ENCODE results near the gene HK3. TPM values are rescaled to one million over a fixed set of nuclear protein-coding genes. Genes with fewer than 3 reads are reported as not detected.

The HK3 gene
- total RNA-seq, 1 experiment from 2014 or later = not detected

DNA sequence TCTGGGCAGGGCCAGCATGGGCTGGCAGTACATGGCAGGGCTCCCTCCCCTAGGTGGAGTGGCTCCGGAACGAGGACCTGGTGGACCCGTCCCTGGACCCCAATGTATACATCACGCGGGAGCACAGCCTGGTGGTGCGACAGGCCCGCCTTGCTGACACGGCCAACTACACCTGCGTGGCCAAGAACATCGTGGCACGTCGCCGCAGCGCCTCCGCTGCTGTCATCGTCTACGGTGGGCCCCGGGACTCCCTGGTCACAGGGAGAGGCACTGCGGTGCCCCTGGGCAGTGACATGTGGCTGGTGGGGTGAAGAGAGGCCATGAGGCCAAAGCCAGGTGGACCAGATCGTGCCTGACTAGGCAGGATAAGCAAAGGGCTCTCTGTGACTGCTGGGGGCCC, 30.4 kb downstream of the HK3 start:
- DNase-seq (no peak), ATAC-seq (no peak)
- no peak overlapping the region for H3K4me3 ChIP-seq (ENCODE audit: low read length)
- H3K27ac ChIP-seq (ENCODE audit: low read length) = no peak overlapping the region
- no peaks in the 10 kb centered on the region for H3K9me2 ChIP-seq (replicated peaks; ENCODE audit: low read length)
- intact Hi-C loops (cut with micrococcal nuclease) = no loop called here
- H3K4me1 ChIP-seq (ENCODE audit: insufficient read depth, low read length) = no peaks in the 10 kb centered on the region
- H3F3A ChIP-seq (ENCODE audit: low read length, unreplicated experiment) = no peaks in the 10 kb centered on the region
- H2AFZ ChIP-seq (ENCODE audit: low read length) = no peak overlapping the region
- no peaks in the 10 kb centered on the region for H3K36me3 ChIP-seq (ENCODE audit: low read depth, low read length)
- H3K4me2 ChIP-seq (ENCODE audit: low read length) = no peak overlapping the region
- H3K27me3 ChIP-seq (ENCODE audit: low read length) = peaks cover 14% of the 10 kb centered on the region
- no peaks in the 10 kb centered on the region for H4K20me1 ChIP-seq (ENCODE audit: low read length)
- POLR2A ChIA-PET (ENCODE audit: unreplicated experiment) = no interaction called here
- CTCF ChIA-PET = no interaction called here
- BruUV-seq (replicated peaks) = no TSS peak
- H3K9me3 ChIP-seq (ENCODE audit: low read length) = no peaks in the 10 kb centered on the region
- H3K79me2 ChIP-seq (ENCODE audit: low read length) = no peaks in the 10 kb centered on the region
- TF ChIP-seq, protein P1, sequence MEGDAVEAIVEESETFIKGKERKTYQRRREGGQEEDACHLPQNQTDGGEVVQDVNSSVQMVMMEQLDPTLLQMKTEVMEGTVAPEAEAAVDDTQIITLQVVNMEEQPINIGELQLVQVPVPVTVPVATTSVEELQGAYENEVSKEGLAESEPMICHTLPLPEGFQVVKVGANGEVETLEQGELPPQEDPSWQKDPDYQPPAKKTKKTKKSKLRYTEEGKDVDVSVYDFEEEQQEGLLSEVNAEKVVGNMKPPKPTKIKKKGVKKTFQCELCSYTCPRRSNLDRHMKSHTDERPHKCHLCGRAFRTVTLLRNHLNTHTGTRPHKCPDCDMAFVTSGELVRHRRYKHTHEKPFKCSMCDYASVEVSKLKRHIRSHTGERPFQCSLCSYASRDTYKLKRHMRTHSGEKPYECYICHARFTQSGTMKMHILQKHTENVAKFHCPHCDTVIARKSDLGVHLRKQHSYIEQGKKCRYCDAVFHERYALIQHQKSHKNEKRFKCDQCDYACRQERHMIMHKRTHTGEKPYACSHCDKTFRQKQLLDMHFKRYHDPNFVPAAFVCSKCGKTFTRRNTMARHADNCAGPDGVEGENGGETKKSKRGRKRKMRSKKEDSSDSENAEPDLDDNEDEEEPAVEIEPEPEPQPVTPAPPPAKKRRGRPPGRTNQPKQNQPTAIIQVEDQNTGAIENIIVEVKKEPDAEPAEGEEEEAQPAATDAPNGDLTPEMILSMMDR (conservative IDR thresholded peaks at IDR 0.05; ENCODE audit: low read depth, low read length) = no peak
- TF ChIP-seq EZH2 (IDR thresholded peaks at IDR 0.05; ENCODE audit: low read length, unreplicated experiment) (no peak), EZH2phosphoT487 (IDR thresholded peaks at IDR 0.05; ENCODE audit: borderline replicate concordance, low read length) (no peak)
- H3K9ac ChIP-seq (ENCODE audit: low read length) = no peak overlapping the region

DNA sequence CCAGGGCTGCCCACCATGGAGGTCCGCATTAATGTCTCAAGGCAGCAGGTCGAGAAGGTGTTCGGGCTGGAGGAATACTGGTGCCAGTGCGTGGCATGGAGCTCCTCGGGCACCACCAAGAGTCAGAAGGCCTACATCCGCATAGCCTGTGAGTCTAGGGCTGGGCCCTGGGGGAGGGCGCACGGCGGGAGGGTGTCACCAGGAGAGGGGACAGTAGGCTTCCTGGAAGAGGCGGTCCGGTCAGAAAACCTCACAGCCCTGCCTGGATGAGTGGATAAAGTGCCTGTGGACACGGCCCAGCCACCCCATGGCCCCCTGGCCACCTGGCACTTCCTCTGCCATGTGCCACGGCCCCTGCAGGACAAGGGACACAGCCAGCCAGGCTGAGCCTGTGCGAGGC, 31.0 kb downstream of the HK3 start:
- no peak overlapping the region for H3K9ac ChIP-seq (ENCODE audit: low read length)
- no peaks in the 10 kb centered on the region for H3K9me2 ChIP-seq (replicated peaks; ENCODE audit: low read length)
- no peak for DNase-seq
- no peak overlapping the region for H3K27ac ChIP-seq (ENCODE audit: low read length)
- no peak overlapping the region for H2AFZ ChIP-seq (ENCODE audit: low read length)
- no peaks in the 10 kb centered on the region for H3K9me3 ChIP-seq (ENCODE audit: low read length)
- POLR2A ChIA-PET (ENCODE audit: unreplicated experiment) = no interaction called here
- H3K4me2 ChIP-seq (ENCODE audit: low read length) = no peak overlapping the region
- no TSS peak for BruUV-seq (replicated peaks)
- H4K20me1 ChIP-seq (ENCODE audit: low read length) = no peaks in the 10 kb centered on the region
- H3K36me3 ChIP-seq (ENCODE audit: low read depth, low read length) = no peaks in the 10 kb centered on the region
- intact Hi-C loops (cut with micrococcal nuclease) = no loop called here
- CTCF ChIA-PET = no interaction called here
- H3K27me3 ChIP-seq (ENCODE audit: low read length) = peaks cover 13% of the 10 kb centered on the region
- no peaks in the 10 kb centered on the region for H3K79me2 ChIP-seq (ENCODE audit: low read length)
- H3F3A ChIP-seq (ENCODE audit: low read length, unreplicated experiment) = no peaks in the 10 kb centered on the region
- no peak for ATAC-seq
- H3K4me1 ChIP-seq (ENCODE audit: insufficient read depth, low read length) = no peaks in the 10 kb centered on the region
- H3K4me3 ChIP-seq (ENCODE audit: low read length) = no peak overlapping the region
- no peak for TF ChIP-seq EZH2phosphoT487 (IDR thresholded peaks at IDR 0.05; ENCODE audit: borderline replicate concordance, low read length)
- TF ChIP-seq EZH2 (IDR thresholded peaks at IDR 0.05; ENCODE audit: low read length, unreplicated experiment) = no peak
- TF ChIP-seq, protein P1 (conservative IDR thresholded peaks at IDR 0.05; ENCODE audit: low read depth, low read length) = no peak

DNA sequence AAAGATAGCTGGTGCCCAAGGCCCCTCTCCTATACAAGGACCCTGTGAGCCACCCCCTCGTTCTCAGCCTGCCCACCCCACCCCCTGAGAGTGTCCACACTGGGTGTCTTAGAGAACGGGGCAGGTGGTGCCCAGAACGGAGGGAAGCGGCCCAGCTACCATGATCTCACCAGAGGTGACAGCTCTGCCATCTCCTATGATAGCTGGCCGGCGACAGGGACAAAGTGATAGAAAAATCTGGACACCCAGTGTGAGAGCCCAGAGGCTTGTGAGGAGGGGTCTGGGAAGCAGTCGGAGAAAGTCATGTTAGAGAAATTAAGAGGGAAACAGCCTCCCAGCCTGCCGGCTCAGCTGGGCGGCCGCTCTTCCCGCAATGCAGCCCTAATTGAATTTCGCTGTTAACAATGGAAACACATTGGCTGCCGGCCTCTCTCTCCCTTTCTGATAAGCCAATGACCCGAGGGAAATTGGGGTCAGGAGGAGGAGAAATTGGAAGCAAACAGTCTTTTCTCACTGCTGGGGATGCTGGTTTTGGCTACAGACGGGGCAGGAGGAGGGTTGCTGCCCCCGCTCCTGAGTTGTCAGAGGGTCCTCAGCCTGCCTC, 32.3 kb downstream of the HK3 start:
- Histone ChIP-seq H3K9ac (ENCODE audit: low read length) (no peak overlapping the region), H3K9me3 (ENCODE audit: low read length) (no peaks in the 10 kb centered on the region), H2AFZ (ENCODE audit: low read length) (no peak overlapping the region), H3K4me3 (ENCODE audit: low read length) (no peak overlapping the region), H3K4me1 (ENCODE audit: insufficient read depth, low read length) (no peaks in the 10 kb centered on the region), H3K27ac (ENCODE audit: low read length) (no peak overlapping the region), H3K27me3 (ENCODE audit: low read length) (peaks cover 13% of the 10 kb centered on the region), H4K20me1 (ENCODE audit: low read length) (no peaks in the 10 kb centered on the region), H3F3A (ENCODE audit: low read length, unreplicated experiment) (no peaks in the 10 kb centered on the region), H3K79me2 (ENCODE audit: low read length) (no peaks in the 10 kb centered on the region), H3K36me3 (ENCODE audit: low read depth, low read length) (no peaks in the 10 kb centered on the region), H3K9me2 (replicated peaks; ENCODE audit: low read length) (no peaks in the 10 kb centered on the region), H3K4me2 (ENCODE audit: low read length) (no peak overlapping the region)
- DNase-seq (no peak), ATAC-seq (no peak)
- no peak for TF ChIP-seq EZH2 (IDR thresholded peaks at IDR 0.05; ENCODE audit: low read length, unreplicated experiment)
- TF ChIP-seq, protein P1 (conservative IDR thresholded peaks at IDR 0.05; ENCODE audit: low read depth, low read length) = no peak
- TF ChIP-seq EZH2phosphoT487 (IDR thresholded peaks at IDR 0.05; ENCODE audit: borderline replicate concordance, low read length) = no peak
- ChIA-PET CTCF (interaction anchor here (0.5 kb wide), 1 partner anchor 244 kb away, joined by 3 read pairs; no protein-coding TSS in a partner anchor), POLR2A (ENCODE audit: unreplicated experiment) (no interaction called here)
- intact Hi-C loops (cut with micrococcal nuclease) = no loop called here
- no TSS peak for BruUV-seq (replicated peaks)
